ENCODE measurements around the gene SLC22A2.

SLC22A2 gene

DNA sequence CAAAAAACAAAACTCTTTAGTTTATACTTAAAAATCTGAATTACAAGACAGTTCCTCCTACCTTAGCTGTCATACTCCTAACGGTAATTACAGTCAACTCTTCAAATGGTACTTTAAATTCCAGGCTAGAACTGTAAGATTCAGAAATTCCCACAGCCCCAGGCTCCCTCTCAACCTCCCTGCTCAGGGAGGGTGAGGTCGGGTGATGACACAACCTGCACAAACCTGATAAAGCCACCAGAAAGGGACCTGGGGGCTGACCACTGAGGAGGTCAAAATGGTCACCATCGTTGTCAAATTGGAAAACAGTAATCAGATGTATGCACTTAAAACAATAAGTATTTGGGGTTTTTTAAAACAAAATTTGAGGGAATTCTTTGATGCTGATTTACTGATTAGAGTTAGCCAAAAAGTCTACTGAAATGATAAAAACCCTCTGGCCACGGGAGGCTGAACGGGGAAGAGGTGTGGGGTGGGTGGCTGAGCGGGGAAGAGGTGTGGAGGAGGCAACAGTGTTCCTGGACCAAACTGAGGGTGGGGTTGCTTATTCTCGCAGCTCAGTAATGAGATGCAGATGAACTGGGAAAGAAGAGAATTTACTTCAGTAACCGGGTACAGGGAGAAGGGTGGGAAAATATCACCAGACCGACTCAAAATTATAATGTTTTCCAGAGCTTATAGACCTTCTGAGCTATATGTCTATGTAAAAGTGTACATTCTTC, 84.7 kb downstream of the SLC22A2 start:
- Histone ChIP-seq H3K27ac (no peak overlapping the region), H3K36me3 (no peaks in the 10 kb centered on the region), H3K4me3 (no peak overlapping the region), H3K27me3 (no peaks in the 10 kb centered on the region), H3K4me1 (peaks cover 0 to 11% (median 0%) of the 10 kb centered on the region in 4 donors), H3K9me3 (no peaks in the 10 kb centered on the region)
- intact Hi-C loops (cut with DNase I; ENCODE audit: low total_unique reads), result no loop called here
- no peak for DNase-seq
- TF ChIP-seq, protein P1, sequence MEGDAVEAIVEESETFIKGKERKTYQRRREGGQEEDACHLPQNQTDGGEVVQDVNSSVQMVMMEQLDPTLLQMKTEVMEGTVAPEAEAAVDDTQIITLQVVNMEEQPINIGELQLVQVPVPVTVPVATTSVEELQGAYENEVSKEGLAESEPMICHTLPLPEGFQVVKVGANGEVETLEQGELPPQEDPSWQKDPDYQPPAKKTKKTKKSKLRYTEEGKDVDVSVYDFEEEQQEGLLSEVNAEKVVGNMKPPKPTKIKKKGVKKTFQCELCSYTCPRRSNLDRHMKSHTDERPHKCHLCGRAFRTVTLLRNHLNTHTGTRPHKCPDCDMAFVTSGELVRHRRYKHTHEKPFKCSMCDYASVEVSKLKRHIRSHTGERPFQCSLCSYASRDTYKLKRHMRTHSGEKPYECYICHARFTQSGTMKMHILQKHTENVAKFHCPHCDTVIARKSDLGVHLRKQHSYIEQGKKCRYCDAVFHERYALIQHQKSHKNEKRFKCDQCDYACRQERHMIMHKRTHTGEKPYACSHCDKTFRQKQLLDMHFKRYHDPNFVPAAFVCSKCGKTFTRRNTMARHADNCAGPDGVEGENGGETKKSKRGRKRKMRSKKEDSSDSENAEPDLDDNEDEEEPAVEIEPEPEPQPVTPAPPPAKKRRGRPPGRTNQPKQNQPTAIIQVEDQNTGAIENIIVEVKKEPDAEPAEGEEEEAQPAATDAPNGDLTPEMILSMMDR (IDR thresholded peaks at IDR 0.05), result no peak

DNA sequence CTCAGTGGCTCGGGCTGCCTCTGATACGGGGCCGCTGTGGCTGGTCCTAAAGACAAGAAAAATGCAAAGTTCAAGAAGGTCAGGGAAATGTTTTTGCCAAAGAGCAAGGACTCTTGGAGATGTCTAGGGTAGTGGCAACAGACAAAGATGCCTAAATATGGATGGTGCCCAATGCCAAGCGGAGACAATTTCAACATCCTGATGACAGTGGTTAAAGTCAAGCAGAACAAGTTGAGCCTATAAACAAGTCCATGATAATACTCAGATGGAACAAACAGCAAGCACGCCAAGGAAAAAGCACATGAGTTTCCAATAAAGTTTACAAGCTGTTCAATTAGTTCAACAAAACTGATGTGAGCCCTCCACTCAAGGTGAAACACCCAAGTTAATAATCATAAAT, 85.9 kb downstream of the SLC22A2 start:
- no peaks in the 10 kb centered on the region for H3K36me3 ChIP-seq
- no peak overlapping the region for H3K27ac ChIP-seq
- H3K27me3 ChIP-seq, result no peaks in the 10 kb centered on the region
- H3K4me1 ChIP-seq, result peaks cover 0 to 11% (median 0%) of the 10 kb centered on the region in 4 donors
- no peak for DNase-seq
- no peaks in the 10 kb centered on the region for H3K9me3 ChIP-seq
- intact Hi-C loops (cut with DNase I; ENCODE audit: low total_unique reads), result no loop called here
- H3K4me3 ChIP-seq, result no peak overlapping the region
- TF ChIP-seq, protein P1 (IDR thresholded peaks at IDR 0.05), result no peak

DNA sequence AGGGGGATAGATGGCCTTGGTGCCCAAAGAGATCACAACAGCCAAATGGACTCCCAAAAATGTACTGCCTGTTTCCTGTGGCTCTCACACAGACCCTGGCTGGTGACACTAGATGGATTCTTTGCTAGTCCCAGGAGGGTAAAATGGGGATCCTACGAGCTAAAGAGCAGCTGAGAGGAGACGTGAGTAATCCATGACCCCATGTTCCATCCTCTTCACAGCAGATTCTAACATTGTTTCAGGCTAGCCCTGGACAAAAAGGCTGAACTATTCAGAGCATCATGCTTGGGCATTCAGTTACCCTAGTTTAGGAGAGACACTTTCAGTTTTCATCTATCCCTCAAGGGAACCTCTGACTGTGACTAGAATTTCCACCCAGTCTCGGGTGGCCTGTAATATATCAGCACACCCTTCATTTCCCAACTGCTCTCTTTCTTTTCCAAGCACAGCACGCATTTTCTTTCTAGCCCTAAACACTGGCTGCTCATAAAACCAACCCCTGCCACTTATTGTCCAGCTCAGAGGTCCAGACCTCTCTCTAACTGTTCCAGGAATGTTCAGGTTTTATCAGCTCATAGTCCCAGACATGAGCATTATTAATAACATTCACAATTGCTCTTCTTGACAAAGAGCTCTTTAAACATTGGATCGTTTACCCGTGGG, 88.5 kb downstream of the SLC22A2 start:
- TF ChIP-seq, protein P1 (IDR thresholded peaks at IDR 0.05), result no peak
- H3K27ac ChIP-seq, result peak overlapping the region; percentile 3 to 39

DNA sequence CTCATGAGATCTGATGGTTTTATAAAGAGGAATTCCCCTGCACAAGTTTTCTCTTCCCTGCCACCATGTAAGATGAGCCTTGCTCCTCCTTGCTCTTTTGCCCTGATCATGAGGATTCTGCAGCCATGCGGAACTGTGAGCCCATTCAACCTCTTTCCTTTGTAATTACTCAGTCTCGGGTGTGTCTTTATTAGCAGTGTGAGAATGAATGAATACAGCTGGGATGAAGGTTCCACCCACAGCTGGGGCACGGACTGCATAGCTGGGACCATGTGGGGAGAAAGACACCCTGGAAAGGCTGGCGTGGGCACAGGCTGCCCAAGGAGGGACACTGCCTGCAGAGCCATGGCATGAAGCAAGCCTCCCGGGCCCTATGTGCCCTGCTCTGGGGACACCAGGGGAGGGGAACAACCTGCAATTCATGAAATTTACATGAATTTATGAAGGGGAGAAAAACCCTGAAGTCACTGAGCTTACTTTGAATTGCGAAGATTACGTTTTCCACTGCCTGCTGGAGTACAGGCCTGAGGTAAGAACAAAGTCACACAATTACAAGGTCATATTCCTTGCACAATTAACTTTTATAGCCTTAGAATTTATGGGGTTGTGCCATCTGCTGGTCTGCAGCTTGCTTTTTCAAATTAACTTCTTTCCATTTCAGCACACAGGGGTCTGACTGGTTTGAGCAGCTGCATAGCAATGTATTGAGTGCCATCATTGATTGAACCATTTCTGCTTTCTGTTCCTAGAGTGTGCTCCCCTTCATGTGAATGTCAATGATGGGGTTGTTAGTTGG, 90.8 kb downstream of the SLC22A2 start:
- DNase-seq, result no peak

More for the DNA sequence above, 88.5 kb downstream of the SLC22A2 start:
- Histone ChIP-seq H3K36me3 (no peaks in the 10 kb centered on the region), H3K4me3 (no peak overlapping the region), H3K27me3 (no peaks in the 10 kb centered on the region), H3K4me1 (peaks cover 0 to 11% (median 0%) of the 10 kb centered on the region in 4 donors), H3K9me3 (no peaks in the 10 kb centered on the region)
- no peak for DNase-seq
- intact Hi-C loops (cut with DNase I; ENCODE audit: low total_unique reads), result no loop called here

More for the DNA sequence above, 90.8 kb downstream of the SLC22A2 start:
- peaks cover 0 to 11% (median 0%) of the 10 kb centered on the region in 4 donors for H3K4me1 ChIP-seq
- H3K36me3 ChIP-seq, result no peaks in the 10 kb centered on the region
- no peaks in the 10 kb centered on the region for H3K27me3 ChIP-seq
- no peak overlapping the region for H3K4me3 ChIP-seq
- no peaks in the 10 kb centered on the region for H3K9me3 ChIP-seq
- TF ChIP-seq, protein P1 (IDR thresholded peaks at IDR 0.05), result no peak
- intact Hi-C loops (cut with DNase I; ENCODE audit: low total_unique reads), result no loop called here
- no peak overlapping the region for H3K27ac ChIP-seq
